ENCODE data around the gene PAGE2B. TPM values are rescaled to one million over a fixed set of nuclear protein-coding genes. Genes with fewer than 3 reads are reported as not detected.

PAGE2B gene
- total RNA-seq, 1 donor from 2014 or later, result not detected

GRCh38 chrX:55072286-55072685 is 2.5 kb upstream of the PAGE2B start:
- H3K4me3 ChIP-seq (ENCODE audit: low read depth, low read length), result no peak overlapping the region
- no peak for DNase-seq (ENCODE audit: low read depth)
- TF ChIP-seq, protein P1, sequence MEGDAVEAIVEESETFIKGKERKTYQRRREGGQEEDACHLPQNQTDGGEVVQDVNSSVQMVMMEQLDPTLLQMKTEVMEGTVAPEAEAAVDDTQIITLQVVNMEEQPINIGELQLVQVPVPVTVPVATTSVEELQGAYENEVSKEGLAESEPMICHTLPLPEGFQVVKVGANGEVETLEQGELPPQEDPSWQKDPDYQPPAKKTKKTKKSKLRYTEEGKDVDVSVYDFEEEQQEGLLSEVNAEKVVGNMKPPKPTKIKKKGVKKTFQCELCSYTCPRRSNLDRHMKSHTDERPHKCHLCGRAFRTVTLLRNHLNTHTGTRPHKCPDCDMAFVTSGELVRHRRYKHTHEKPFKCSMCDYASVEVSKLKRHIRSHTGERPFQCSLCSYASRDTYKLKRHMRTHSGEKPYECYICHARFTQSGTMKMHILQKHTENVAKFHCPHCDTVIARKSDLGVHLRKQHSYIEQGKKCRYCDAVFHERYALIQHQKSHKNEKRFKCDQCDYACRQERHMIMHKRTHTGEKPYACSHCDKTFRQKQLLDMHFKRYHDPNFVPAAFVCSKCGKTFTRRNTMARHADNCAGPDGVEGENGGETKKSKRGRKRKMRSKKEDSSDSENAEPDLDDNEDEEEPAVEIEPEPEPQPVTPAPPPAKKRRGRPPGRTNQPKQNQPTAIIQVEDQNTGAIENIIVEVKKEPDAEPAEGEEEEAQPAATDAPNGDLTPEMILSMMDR (conservative IDR thresholded peaks at IDR 0.05; ENCODE audit: low read depth, low read length), result no peak

DNA sequence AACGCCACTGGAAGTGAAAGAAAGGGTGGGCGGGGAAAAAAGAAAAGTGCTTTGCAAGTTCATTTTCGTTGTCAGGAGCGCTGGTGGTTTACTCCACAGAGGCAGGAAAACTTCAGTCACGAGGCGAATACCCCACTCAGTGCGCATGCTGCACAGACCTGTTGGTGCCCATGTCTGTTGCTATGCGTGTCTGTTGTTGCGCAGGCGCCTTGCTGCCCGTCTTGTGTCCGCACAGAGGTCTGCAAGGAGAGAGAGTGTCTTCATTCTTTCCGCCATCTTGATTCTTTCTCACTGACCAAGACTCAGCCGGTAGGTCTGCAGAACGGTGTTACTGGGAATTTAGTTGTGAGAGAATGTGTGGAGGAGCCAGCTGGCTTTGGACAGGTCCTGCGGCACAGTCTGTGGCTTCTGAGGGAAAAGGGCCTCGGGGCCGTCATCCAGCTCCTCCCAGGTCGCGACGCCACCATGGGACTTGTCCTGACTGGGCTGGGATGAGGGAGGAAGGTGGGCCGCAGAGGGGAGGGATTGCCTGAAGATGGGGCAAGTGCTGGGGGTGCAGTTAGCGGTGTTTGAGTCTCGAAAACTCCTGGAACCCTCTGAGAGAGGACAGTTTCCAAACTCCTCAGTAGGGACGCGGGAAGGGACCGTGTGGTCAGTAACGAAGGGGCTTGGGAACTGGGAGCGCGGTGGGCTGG is 14.1 kb downstream of the PAGE2B start, which contains the start of gene PAGE2:
TSS of gene PAGE2 (plus strand) at position 224 of the 695 bp plus-strand sequence. CDS start 1,003 bp downstream, outside the sequence.
- TF ChIP-seq, protein P1 (conservative IDR thresholded peaks at IDR 0.05; ENCODE audit: low read depth, low read length), result no peak
- DNase-seq (ENCODE audit: low read depth), result no peak
- no peak within 1 kb of the TSS for H3K4me3 ChIP-seq (ENCODE audit: low read depth, low read length)

DNA sequence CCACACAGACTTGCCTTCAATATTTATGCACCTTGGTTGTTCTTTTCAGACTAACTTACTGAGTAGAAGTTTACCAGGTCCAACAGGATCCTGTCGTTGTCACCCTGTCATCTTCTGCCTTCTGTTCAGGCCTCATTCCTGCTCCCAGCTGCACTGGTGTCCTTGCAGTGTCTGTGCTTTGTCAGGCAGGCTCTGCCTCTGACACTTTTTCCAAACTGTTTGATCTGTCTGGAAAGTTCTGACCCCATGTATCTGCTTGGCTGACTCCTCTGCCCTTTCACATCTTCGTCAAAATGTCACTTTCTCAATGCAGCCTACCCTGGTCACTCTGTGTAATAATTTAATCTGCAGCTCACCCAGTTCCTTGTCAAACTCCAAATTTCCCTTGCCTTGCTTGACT is 23.9 kb downstream of the PAGE2B start:
- DNase-seq (ENCODE audit: low read depth), result no peak
- no peak overlapping the region for H3K4me3 ChIP-seq (ENCODE audit: low read depth, low read length)
- TF ChIP-seq, protein P1 (conservative IDR thresholded peaks at IDR 0.05; ENCODE audit: low read depth, low read length), result no peak

DNA sequence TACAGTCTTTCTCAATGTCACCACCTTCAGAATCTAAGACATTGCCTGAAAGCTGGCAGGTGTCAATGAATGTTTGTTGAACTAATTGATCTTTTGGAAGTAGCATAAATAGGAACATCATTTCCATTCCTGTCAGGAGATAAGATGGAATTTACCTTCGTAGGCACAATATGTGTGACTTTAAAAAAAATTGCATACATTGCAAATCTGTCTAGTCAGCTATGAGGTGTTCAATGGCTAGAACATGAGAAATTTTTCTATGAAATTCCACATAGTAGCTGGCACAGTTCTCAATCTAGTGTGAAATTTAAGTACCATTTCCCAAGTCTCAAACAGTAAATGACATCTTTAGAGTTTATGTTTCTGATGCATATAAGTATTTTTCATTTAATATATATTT is 24.3 kb downstream of the PAGE2B start:
- TF ChIP-seq, protein P1 (conservative IDR thresholded peaks at IDR 0.05; ENCODE audit: low read depth, low read length), result no peak
- no peak overlapping the region for H3K4me3 ChIP-seq (ENCODE audit: low read depth, low read length)
- DNase-seq (ENCODE audit: low read depth), result no peak

- no peak overlapping the region for H3K4me3 ChIP-seq (ENCODE audit: low read depth, low read length)
- DNase-seq (ENCODE audit: low read depth), result no peak
- TF ChIP-seq, protein P1 (conservative IDR thresholded peaks at IDR 0.05; ENCODE audit: low read depth, low read length), result no peak
Measured at GRCh38 chrX:55102754-55103153, 27.9 kb downstream of the PAGE2B start.

DNA sequence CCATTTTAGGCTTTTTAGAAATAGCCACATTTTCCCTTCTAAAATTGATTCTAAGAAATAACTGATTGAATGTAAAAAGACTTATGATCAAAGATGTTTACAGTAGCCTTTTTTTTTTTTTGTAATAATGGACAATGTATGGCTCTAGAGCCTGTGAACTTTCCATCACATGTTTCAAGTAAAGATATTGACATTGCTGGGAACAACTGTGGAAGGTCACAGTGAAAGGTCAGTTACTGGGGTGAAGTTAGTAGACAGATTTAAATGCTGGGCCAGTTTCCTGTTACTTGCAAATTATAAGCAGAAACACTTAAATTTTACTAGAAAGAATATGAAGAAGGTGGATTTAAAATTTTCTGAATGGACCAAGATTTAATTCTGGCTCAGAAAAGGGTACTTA is 32.4 kb downstream of the PAGE2B start:
- no peak overlapping the region for H3K4me3 ChIP-seq (ENCODE audit: low read depth, low read length)
- TF ChIP-seq, protein P1 (conservative IDR thresholded peaks at IDR 0.05; ENCODE audit: low read depth, low read length), result no peak
- no peak for DNase-seq (ENCODE audit: low read depth)

DNA sequence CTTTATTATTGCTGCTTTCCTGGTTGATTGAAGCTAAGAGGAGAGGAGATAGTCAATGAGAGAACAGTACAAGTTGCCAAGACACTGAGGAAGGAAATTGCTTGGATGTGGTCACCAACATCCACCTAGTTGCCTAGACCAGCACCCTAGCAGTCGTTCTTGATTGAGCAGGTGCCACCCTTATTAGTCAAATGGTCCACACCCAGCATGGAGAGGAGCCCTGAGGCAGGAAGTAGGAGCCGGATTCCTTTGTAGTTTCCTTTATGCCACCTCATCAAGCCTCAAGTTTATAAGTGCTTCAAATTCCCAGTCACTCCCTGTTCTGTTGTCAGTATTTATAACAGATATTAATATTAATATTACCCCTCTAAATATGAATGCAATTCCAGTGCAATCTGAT is 33.1 kb downstream of the PAGE2B start:
- DNase-seq (ENCODE audit: low read depth), result no peak
- H3K4me3 ChIP-seq (ENCODE audit: low read depth, low read length), result no peak overlapping the region
- TF ChIP-seq, protein P1 (conservative IDR thresholded peaks at IDR 0.05; ENCODE audit: low read depth, low read length), result no peak

All from epithelial cell of proximal tubule (primary cell).